ENCODE data around the gene PDSS2.

- TF ChIP-seq CTCF (IDR thresholded peaks at IDR 0.05), result no peak
- TF ChIP-seq POLR2A (IDR thresholded peaks at IDR 0.05), result no peak
These were observed 48.2 kb downstream of the PDSS2 start for GRCh38 chr6:107411161-107411560.
